ENCODE data around the gene PRTG. TPM values are rescaled to one million over a fixed set of nuclear protein-coding genes. Genes with fewer than 3 reads are reported as not detected.

The PRTG gene
- total RNA-seq, 3 donors from 2014 or later: 5.2 to 11.6 (median 5.8) TPM

- no peak overlapping the region for H3K4me3 ChIP-seq
- no peak for DNase-seq (ENCODE audit: low spot score in 2 of 2)
- no peaks in the 10 kb centered on the region for H3K4me1 ChIP-seq
- H3K36me3 ChIP-seq: no peaks in the 10 kb centered on the region
- no peak overlapping the region for H3K27ac ChIP-seq
- intact Hi-C loops (cut with DNase I; ENCODE audit: low total_unique reads): no loop called here
- TF ChIP-seq POLR2A (IDR thresholded peaks at IDR 0.05): no peak
- no peaks in the 10 kb centered on the region for H3K9me3 ChIP-seq
- no peaks in the 10 kb centered on the region for H3K27me3 ChIP-seq
Observed at GRCh38 chr15:55721554-55722185, 21.3 kb downstream of the PRTG start.

- TF ChIP-seq POLR2A (IDR thresholded peaks at IDR 0.05) (no peak), POLR2AphosphoS5 (IDR thresholded peaks at IDR 0.05) (no peak)
- TF ChIP-seq, protein P1, sequence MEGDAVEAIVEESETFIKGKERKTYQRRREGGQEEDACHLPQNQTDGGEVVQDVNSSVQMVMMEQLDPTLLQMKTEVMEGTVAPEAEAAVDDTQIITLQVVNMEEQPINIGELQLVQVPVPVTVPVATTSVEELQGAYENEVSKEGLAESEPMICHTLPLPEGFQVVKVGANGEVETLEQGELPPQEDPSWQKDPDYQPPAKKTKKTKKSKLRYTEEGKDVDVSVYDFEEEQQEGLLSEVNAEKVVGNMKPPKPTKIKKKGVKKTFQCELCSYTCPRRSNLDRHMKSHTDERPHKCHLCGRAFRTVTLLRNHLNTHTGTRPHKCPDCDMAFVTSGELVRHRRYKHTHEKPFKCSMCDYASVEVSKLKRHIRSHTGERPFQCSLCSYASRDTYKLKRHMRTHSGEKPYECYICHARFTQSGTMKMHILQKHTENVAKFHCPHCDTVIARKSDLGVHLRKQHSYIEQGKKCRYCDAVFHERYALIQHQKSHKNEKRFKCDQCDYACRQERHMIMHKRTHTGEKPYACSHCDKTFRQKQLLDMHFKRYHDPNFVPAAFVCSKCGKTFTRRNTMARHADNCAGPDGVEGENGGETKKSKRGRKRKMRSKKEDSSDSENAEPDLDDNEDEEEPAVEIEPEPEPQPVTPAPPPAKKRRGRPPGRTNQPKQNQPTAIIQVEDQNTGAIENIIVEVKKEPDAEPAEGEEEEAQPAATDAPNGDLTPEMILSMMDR (IDR thresholded peaks at IDR 0.05): no peak
- Histone ChIP-seq H3K27ac (no peak overlapping the region), H3K4me3 (no peak overlapping the region), H3K4me1 (no peaks in the 10 kb centered on the region), H3K27me3 (no peaks in the 10 kb centered on the region), H3K9me3 (no peaks in the 10 kb centered on the region), H3K36me3 (no peaks in the 10 kb centered on the region)
- DNase-seq (ENCODE audit: low spot score in 2 of 2): no peak
- intact Hi-C loops (cut with DNase I; ENCODE audit: low total_unique reads): no loop called here
Observed at GRCh38 chr15:55715355-55716076, 27.4 kb downstream of the PRTG start.

DNA sequence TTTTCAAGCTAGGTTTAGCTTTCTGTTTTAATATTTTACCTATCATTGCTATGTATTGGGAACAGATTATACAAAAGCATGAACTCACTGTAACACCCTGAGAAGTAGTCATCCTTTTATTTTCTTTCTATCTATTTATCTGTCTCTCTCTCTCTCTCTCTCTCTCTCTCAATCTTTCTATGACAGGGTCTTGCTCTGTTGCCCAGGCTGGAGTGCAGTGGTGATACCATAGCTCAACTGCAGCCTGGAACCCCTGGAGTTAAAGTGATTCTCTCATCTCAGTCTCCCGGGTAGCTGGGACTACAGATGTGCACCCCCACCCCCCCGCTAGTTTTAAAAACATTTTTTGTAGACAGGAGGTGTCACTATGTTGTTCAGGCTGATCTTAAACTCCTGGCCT is 28.9 kb downstream of the PRTG start:
- intact Hi-C loops (cut with DNase I; ENCODE audit: low total_unique reads): no loop called here
- Histone ChIP-seq H3K27me3 (no peaks in the 10 kb centered on the region), H3K4me3 (no peak overlapping the region), H3K27ac (no peak overlapping the region), H3K9me3 (no peaks in the 10 kb centered on the region), H3K36me3 (no peaks in the 10 kb centered on the region), H3K4me1 (no peaks in the 10 kb centered on the region)
- no peak for DNase-seq (ENCODE audit: low spot score in 2 of 2)
- TF ChIP-seq POLR2A (IDR thresholded peaks at IDR 0.05): no peak
- TF ChIP-seq, protein P1 (IDR thresholded peaks at IDR 0.05): no peak
- TF ChIP-seq POLR2AphosphoS5 (IDR thresholded peaks at IDR 0.05): no peak

GRCh38 chr15:55712363-55712762 is 30.6 kb downstream of the PRTG start:
- Histone ChIP-seq H3K36me3 (no peaks in the 10 kb centered on the region), H3K27ac (no peak overlapping the region), H3K4me1 (no peaks in the 10 kb centered on the region), H3K27me3 (no peaks in the 10 kb centered on the region), H3K9me3 (no peaks in the 10 kb centered on the region), H3K4me3 (no peak overlapping the region)
- TF ChIP-seq, protein P1 (IDR thresholded peaks at IDR 0.05): no peak
- TF ChIP-seq POLR2A (IDR thresholded peaks at IDR 0.05) (no peak), POLR2AphosphoS5 (IDR thresholded peaks at IDR 0.05) (no peak)
- no peak for DNase-seq (ENCODE audit: low spot score in 2 of 2)
- intact Hi-C loops (cut with DNase I; ENCODE audit: low total_unique reads): no loop called here

DNA sequence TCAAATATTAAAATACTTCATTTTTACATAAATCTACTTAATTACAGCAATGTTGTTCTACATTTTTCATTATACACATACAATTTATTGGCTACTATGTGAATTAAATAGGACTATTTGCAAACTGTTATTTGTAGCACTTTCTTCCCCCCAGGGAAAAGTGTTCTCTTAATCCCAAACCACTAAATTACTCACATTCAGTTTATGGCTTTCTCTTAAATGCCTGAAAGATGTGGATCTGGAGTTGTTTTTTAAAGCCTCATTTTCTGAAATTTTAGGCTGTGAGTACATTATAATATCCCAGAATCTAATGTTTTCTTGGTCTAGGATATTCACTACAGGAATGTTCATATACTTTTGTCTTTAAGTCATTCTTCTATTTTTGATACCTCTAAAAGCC is 32.7 kb downstream of the PRTG start:
- no peaks in the 10 kb centered on the region for H3K27me3 ChIP-seq
- H3K36me3 ChIP-seq: no peaks in the 10 kb centered on the region
- intact Hi-C loops (cut with DNase I; ENCODE audit: low total_unique reads): no loop called here
- H3K9me3 ChIP-seq: no peaks in the 10 kb centered on the region
- no peak for TF ChIP-seq POLR2A (IDR thresholded peaks at IDR 0.05)
- TF ChIP-seq, protein P1 (IDR thresholded peaks at IDR 0.05): no peak
- no peak for TF ChIP-seq POLR2AphosphoS5 (IDR thresholded peaks at IDR 0.05)
- H3K4me3 ChIP-seq: no peak overlapping the region
- H3K4me1 ChIP-seq: no peaks in the 10 kb centered on the region
- no peak for DNase-seq (ENCODE audit: low spot score in 2 of 2)
- no peak overlapping the region for H3K27ac ChIP-seq
